ENCODE measurements around the gene ATP1B1.
"Not testable (repeated sequence)": the region's sequence is repeated elsewhere in the genome, so short reads cannot be mapped to it uniquely, and the experiment has no call there.

Gene ATP1B1

DNA sequence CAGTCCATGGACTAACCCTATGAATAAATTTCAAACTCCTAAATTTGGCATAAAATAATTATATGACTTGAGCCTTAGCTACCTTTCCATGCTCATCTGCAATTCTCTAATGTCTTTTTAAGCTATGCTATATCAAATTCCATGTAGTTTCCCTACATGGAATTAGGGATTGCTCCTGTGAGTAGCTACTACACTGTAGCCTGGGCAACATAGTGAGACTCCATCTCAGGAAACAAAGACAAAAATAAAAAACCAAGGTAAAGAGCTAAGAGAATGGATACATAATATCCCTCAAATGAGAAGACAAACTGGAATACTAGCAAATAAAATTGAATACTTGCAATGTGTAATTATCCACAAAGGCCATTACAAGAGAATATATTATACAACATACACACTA, 37.5 kb downstream of the ATP1B1 start:
- DNase-seq (ENCODE audit: low spot score) = no peak

DNA sequence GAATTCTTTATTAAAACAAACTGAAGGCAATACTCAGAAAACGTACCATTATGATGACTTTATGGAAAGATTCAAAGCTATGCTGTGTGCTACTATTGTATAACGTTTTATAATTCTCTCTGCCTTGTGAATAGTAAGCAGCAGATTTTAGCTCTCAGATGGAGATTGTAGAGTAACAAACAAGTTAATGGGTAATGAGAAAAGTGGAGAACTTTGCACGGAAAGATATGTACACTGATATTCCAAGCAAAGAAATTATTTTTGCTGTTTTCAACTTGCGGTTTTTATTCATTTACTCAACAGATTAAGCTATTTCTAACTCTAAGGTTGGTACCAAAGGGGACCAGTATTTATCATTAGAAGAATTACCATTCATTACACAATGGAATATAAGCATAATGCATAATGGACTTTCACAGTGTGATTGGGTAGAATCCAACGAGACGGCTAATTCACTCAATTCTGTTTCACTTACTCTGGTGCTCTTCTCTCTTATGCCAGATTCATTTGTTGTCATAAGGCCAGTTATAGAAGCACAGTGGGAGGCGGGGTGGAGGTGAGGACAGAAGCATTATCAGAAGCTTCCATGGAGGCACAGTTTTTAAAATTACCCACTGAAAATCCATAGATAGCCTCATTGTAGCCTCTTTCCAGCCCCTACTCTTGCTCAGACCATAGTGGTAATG, 38.6 kb downstream of the ATP1B1 start:
- DNase-seq (ENCODE audit: low spot score) = no peak

DNA sequence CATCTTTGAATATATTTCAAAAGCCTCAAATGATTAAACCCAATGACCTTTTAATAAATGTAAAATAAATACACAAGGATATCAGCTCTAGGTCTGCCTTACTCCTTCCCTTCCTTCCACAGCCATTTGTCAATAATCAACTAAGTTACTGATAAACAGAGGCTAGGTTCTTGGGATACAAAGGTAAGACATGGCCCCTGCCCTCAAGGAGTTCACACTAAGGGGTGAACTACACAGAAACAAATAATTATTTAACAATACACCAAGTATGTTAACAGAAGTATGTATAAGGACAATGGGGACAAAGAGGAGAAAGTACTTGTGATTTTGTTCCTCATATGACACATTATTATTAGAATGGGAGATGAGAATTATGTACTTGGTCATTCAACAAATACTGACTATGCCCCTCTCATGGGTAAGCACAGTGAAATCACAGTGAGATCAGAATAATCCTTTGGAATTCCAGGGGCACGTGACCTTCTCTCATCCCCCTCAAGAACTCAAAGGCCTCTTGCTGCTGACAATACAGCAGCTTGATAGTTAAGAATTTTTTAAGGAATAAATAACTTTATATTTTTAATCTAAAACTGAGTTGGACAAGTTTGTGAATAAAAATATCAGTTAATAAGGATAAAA, 40.2 kb downstream of the ATP1B1 start:
- DNase-seq (ENCODE audit: low spot score) = no peak

DNA sequence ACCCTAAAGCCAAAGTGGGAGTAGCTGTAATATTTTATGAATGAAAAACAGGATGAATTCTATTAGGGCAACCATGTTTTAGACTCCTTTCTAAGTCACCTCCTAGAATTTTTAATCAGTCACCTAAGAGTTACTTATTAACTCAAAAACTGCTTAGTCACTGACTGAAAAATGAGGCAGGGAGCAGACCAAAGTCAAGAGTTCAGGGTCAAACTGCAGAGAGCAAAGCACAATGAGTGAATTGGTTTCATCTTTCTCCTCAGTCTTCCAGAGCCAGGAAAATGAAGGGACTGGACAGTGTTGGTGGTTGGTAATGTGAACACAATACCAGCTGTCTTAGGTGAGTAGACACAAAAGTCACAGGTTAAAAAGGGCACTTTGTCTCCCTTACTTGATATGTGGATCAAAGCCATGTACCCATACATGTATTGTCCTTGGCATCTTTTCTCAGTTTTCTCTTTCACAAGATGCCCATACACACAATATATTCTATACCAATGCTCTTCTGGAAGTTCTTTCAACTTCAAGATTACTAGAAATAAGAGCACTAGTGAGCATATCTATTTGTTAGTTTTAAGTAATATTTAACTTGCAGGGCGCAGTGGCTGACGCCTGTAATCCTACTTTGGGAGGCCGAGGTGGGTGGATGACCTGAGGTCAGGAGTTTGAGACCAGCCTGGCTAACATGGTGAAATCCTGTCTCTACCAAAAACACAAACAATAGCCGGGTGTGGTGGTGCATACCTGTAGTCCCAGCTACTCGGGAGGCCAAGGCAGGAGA, 42.2 kb downstream of the ATP1B1 start:
- DNase-seq (ENCODE audit: low spot score) = no peak

DNA sequence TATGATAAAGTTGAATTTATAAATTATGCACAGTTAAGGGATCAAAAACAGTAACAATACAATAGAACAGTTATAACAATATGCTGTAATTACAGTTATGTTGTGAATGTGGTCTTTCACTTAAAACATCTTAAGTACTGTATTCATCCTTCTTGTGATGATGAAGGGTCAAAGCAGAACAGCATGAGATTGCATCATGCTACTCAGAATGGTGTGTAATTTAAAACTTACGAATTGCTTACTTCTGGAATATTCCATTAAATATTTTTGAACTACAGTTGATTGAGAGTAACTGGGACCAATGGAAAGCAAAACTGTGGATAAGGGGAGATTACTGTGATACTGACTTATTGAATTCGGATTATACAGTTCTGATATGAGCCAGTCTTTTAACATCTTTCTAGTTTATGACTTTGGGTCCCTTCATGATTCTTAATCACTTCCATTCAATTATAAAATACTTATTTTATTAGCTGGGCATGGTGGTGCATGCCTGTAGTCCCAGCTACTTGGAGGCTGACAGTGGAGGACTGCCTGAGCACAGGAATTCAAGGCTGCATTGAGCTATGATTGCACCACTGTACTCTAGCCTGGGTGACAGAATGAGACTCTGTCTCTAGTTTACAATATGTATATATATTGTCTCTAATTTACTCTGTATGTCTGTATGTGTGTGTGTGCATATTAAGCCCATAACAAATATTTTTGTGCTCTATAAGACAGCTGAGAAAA, 43.2 kb downstream of the ATP1B1 start:
- DNase-seq (ENCODE audit: low spot score) = no peak

DNA sequence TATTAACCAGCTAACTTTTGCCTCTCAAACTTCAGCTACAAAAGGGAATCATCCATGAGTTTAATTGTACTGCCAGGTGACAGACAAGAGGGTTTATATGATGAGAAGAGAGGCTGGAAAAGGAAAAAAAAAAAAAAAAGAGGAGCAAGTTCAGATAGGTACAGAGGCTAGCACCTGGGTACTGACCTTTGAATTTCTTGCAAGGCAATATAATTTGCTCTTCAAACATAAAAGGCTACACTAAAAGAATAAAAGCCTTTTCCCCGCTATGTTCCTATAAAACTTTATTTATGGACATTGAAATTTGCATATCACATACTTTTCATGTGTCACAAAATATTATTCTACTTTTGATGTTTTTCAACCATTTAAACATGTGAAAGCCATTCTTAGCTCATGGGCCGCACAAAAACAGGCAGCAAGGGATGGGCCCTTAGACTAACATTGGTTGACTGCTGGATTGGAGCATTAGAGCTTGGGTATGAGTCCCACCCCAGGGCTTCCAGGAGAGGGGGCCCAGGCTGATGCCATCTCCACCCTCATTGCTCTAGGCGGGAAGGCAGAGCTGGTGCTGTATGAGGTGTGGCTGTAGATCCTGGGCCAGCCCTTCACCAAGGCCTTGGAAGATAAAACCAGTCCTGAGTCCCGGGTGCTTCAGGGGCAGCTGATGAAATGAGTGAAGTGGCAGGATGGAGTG, 44.3 kb downstream of the ATP1B1 start:
- DNase-seq (ENCODE audit: low spot score) = no peak

DNA sequence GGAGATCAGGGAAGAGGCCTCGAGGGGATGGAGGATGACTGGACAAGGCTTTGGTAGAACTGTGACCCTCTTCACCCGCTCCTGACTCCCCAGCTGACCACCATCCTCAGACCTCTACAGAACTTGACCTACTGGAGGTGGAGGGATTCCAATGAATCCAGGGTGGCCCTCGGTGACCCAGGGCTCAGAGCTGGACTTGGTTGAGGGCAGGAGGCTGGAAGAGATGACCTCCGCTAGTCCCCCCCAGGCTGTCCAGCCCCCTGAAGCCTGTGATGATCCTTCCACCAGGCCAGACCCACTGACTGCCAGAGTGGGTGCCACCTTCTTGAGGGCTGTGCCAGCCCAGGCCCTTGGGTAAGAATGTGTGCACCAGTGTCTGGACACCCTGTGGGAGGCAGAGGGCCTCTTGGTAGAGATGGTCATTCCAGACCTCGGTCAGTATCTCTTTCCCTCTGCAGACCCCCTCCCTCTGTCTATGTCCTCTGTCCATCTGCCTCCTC, 44.9 kb downstream of the ATP1B1 start:
- no peak for DNase-seq (ENCODE audit: low spot score)

DNA sequence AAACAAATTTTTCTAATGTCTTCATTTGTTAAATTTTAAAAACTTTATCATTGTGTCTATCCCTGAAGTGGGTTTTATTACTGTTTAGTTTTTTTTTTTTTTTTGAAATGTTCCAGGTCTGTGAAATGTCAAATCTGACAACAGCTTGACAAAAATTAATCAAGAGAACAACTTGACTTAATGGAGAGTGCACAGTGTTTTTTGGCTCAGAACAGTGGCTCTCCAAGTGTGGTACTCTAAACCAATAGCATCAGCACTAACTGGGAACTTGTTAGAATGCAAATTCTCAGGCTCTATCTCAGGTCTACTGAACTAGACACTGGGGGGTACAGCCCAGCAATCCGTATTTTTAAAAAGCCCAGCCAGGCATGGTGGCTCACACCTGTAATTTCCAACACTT, 49.2 kb downstream of the ATP1B1 start:
- DNase-seq (ENCODE audit: low spot score) = no peak

DNA sequence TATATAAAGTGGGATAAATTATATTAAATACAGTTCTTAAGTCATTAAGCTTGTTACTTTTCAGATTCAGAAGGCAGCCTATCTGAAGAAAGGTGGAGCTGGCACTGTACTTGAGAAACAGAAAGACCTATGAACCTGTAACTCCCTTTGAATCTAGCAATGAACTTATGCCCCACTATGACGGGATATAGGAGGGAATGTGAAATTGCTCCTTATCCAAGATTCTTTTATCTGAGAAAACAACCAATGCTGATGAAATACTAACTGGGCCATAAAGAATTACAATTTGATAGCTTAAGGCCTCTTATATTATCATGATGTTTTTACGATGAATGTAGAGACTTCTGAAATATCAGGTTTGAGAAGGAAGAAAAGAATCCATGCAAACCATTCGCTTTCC, 50.1 kb downstream of the ATP1B1 start:
- DNase-seq (ENCODE audit: low spot score) = no peak

DNA sequence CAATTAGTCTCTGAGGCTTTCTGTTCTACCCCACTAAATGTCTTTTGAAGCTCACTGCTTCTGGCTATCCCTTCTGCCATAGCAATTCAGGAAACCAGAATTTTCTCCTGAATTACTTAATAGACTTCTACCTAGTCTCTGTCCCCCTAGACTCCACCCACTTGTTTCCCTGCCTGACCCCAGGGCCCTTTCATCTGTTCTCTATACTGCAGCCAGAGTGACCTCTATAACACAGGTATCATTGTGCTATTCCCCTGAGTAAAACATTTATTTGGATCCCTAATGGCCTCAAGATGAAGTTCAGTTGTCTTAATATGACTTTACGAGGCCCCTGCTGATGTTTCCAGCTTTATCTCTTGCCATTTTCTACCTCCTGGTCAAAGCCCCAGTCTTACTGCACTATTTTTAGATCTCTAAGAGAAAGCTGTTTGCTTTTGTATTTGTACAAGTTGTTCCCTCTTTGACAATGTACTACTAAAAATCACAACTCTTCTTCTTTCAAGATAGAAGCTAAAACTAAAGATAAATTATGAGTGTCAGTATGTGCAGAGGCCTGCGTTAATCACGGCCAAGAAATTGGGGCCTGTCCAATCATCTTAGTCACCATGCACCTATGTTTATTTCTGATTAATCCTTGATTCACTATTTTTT, 54.5 kb downstream of the ATP1B1 start:
- DNase-seq (ENCODE audit: low spot score) = no peak

DNA sequence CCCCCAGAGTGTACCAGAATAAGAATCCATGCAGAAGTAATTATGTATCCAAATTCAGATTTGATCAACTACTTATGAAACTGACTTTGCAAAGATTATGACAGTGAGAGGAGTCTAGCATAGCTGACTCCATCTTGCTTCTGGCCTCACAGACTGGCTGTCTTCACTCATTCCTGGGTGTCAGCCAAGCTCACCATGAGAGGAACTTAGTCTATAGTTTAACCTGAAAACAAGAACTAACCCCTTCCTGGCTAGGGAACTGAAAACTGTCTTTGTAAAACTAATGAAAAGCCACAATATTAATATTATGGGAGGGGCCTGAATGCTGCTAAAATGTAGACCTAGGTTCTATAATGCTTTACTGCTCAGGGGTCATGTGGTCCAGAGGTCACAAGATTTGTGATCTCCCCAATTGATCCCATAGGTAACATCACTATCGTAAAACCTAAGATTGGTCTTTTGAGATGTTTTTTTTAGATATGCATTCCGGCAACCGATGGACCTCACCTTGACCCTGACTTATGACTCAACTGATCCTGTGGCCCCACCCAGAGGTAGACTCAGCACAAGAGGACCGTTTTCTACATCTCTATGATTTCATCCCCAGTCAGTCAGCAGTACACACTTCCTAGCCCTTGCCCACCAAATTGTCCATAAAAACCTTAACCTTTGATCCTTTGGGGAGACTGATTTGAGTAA, 55.2 kb downstream of the ATP1B1 start:
- no peak for DNase-seq (ENCODE audit: low spot score)

DNA sequence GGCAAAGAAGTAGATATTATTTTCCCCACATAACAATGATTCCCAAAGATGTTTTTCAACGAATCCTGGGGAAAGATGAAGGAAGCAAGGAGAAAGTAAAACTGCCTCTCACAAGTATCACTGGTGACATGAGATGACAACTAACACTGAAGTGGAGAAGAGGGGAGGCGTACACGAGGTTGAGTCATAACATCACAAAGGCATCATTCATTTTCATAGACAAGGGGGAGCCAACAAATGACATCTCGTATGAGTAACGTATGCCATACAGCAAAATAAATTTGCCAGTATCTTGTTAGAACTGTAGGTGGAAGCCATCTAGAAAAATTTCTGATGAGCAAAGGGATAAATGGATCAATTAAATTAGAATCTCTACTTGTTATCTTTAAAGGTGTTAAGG, 56.6 kb downstream of the ATP1B1 start:
- DNase-seq (ENCODE audit: low spot score) = peak; percentile 50

DNA sequence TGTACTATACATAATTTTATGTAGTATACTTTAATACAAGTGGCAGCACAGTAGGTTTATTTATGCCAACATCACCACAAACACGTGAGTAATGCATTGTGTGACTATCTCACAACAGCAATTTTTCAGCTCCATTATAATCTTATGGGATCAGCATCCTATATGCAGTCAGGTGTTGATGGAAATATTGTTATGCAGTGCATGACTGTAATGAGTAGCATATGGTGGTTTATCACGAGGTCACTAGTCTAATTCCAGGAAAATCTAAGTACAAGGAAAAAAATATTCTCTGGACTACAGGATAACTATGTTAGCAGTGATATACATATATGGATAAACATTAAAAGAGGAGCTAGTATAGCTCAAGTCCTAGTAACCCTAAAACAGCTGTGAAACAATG, 69.0 kb downstream of the ATP1B1 start:
- DNase-seq (ENCODE audit: low spot score) = no peak

DNA sequence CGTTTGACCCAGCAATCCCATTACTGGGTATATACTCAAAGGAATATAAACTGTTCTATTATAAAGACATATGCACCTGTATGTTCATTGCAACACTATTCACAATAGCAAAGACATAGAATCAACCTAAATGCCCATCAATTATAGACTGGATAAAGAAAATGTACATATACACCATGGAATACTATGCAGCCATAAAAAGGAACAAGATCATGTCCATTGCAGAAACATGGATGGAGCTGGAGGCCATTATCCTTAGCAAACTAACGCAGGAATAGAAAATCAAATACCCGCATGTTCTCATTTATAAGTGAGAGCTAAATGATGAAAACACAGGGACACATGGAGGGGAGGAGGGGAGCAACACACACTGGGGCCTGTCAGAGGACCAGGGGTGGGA, 72.9 kb downstream of the ATP1B1 start:
- not testable (repeated sequence) for DNase-seq (ENCODE audit: low spot score)

DNA sequence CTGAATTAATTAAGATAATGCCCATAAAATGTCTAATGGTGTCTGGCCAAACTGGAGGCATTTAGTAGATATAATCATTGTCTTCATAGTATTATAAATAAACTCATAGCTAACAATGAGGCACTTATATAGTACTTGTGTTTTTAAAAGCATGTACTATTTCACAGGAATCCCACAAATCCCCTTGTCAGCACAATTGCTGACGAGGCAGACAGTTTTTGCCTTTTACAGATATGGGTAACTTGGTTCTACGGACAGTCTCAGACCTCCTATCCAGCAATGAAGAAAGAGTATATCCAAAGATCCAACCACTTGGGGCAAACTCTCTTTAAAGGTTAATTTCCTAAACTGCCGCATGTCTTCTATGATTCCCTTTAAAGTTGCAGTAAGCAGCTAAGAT, 73.7 kb downstream of the ATP1B1 start:
- no peak for DNase-seq (ENCODE audit: low spot score)
